Endothelial cell of umbilical vein (primary cell): ENCODE results near the gene NPHS1. TPM values are rescaled to one million over a fixed set of nuclear protein-coding genes. Genes with fewer than 3 reads are reported as not detected.

Experiments
- BruUV-seq: library from RNA; stranded (reverse); fragments of 400-500 nt; replicated peaks from 2 replicates; lab custom pipeline; 2021; lab: Mats Ljungman, UMichigan
- CTCF ChIA-PET: fragments of 300-600, 350-600 bp; sonication (Branson Sonifier 250); formaldehyde crosslinking; loops from one replicate; lab custom pipeline; 2021; ENCODE audit warnings: antibody characterized with exemption, inconsistent platforms; lab: Charles Lee
- POLR2A ChIA-PET: fragments of 300-600, 350-600 bp; sonication (Branson Sonifier 250); formaldehyde crosslinking; loops from one replicate; lab custom pipeline; 2021; ENCODE audit warnings: antibody characterized with exemption, inconsistent platforms; lab: Charles Lee
- DNase-seq: peaks from one replicate; pipeline ENCODE4 v3.0.0-alpha.2; 2011; ENCODE audit warnings: low read depth, low spot score
- FAIRE-seq: peaks from 2 replicates; lab custom pipeline; 2011; peaks lifted over from hg19 to GRCh38; lab: Jason Lieb, UNC
- H2AFZ ChIP-seq: 2 replicates; pipeline ENCODE4 v1.6.0; 2012; ENCODE audit warnings: low read depth, low read length, control low read depth, inconsistent platforms
- H3K27ac ChIP-seq: 2 replicates; pipeline ENCODE4 v1.5.1; 2011; ENCODE audit warnings: low read depth, mild to moderate bottlenecking, control low read depth, low read length, moderate library complexity; ENCODE audit not compliant: insufficient read depth
- H3K27me3 ChIP-seq, 2 experiments: 2 replicates each; pipeline versions ENCODE4 v1.6.0 to v1.6.1; 2011; ENCODE audit warnings: low read length in 2 of 2, mixed read lengths in 1 of 2; ENCODE audit not compliant: control insufficient read depth in 2 of 2, insufficient read depth in 2 of 2
- H3K36me3 ChIP-seq, 2 experiments: 2 replicates in 1 of 2; 3 replicates in 1 of 2; pipeline ENCODE4 v1.5.1; 2011; ENCODE audit warnings: low read length in 2 of 2, mild to moderate bottlenecking in 1 of 2, moderate library complexity in 1 of 2; ENCODE audit not compliant: control insufficient read depth in 2 of 2, insufficient read depth in 2 of 2; ENCODE audit errors: extremely low read depth in 1 of 2
- H3K4me1 ChIP-seq: 3 replicates; pipeline ENCODE4 v1.5.1; 2011; ENCODE audit warnings: mild to moderate bottlenecking, low read length; ENCODE audit not compliant: control insufficient read depth, insufficient read depth; ENCODE audit errors: extremely low read depth
- H3K4me2 ChIP-seq: 2 replicates; pipeline ENCODE4 v1.6.1; 2011; ENCODE audit warnings: low read length, control low read depth, mixed read lengths; ENCODE audit not compliant: insufficient read depth
- H3K4me3 ChIP-seq, 3 experiments: fragments of 200-600 bp in 1 of 3; sonication (generic), shearing (Covaris generic) in 1 of 3; replicated peaks in 1 of 3; 2 replicates each; pipeline ENCODE4 v1.5.1; 2011 to 2016; ENCODE audit warnings: control low read depth in 3 of 3, low read length in 3 of 3, mild to moderate bottlenecking in 2 of 3, inconsistent platforms in 1 of 3, low read depth in 1 of 3, moderate library complexity in 1 of 3; ENCODE audit not compliant: insufficient read depth in 1 of 3
- H3K79me2 ChIP-seq: 2 replicates; pipeline ENCODE4 v1.6.0; 2012; ENCODE audit warnings: low read length, inconsistent platforms; ENCODE audit not compliant: control insufficient read depth, insufficient read depth
- H3K9ac ChIP-seq: replicated peaks from 2 replicates; pipeline ENCODE3; 2011; ENCODE audit warnings: low read length, control low read depth; ENCODE audit not compliant: insufficient read depth; ENCODE audit errors: extremely low read depth
- H3K9me1 ChIP-seq: replicated peaks from 3 replicates; pipeline ENCODE4 v1.6.0; 2011; ENCODE audit warnings: mild to moderate bottlenecking, low read length; ENCODE audit not compliant: control insufficient read depth, insufficient read depth; ENCODE audit errors: extremely low read depth
- H3K9me3 ChIP-seq: replicated peaks from 2 replicates; pipeline ENCODE4 v1.5.1; 2012; ENCODE audit warnings: low read length, inconsistent platforms; ENCODE audit not compliant: control insufficient read depth, insufficient read depth
- H4K20me1 ChIP-seq: replicated peaks from 2 replicates; pipeline ENCODE3; 2011; ENCODE audit warnings: mild to moderate bottlenecking, low read length; ENCODE audit not compliant: control insufficient read depth, insufficient read depth; ENCODE audit errors: extremely low read depth
- EZH2 ChIP-seq: IDR thresholded peaks from 2 replicates; pipeline ENCODE4 v1.6.1; 2012; ENCODE audit warnings: borderline replicate concordance, low read depth, mild to moderate bottlenecking, moderate library complexity, low read length, inconsistent platforms; ENCODE audit not compliant: severe bottlenecking
- FOS ChIP-seq: IDR thresholded peaks from 2 replicates; pipeline ENCODE4 v1.6.1; 2011; ENCODE audit warnings: mild to moderate bottlenecking, low read length, moderate library complexity, borderline replicate concordance; ENCODE audit not compliant: insufficient read depth
- GATA2 ChIP-seq: IDR thresholded peaks from 2 replicates; pipeline ENCODE4 v1.7.0; 2011; ENCODE audit warnings: low read depth, mild to moderate bottlenecking, moderate library complexity, mixed read lengths, low read length; ENCODE audit not compliant: insufficient read length, insufficient read depth
- JUN ChIP-seq: IDR thresholded peaks from 2 replicates; pipeline ENCODE4 v1.6.1; 2011; ENCODE audit warnings: borderline replicate concordance, low read depth; ENCODE audit not compliant: insufficient read length, insufficient read depth
- MYC ChIP-seq: IDR thresholded peaks from one replicate; pipeline ENCODE4 v1.6.1; 2011; ENCODE audit warnings: mild to moderate bottlenecking, low read depth, low read length
- POLR2A ChIP-seq: IDR thresholded peaks from 2 replicates; pipeline ENCODE4 v1.6.1; 2012; ENCODE audit warnings: low read depth, mild to moderate bottlenecking, control low read depth, low read length
- POLR2AphosphoS5 ChIP-seq: IDR thresholded peaks from 2 replicates; pipeline ENCODE4 v1.6.1; 2012; ENCODE audit warnings: low read depth, mild to moderate bottlenecking, control low read depth, low read length, moderate library complexity; ENCODE audit not compliant: insufficient read depth
- dilution Hi-C: fragments of 300-500 bp; cut with MboI; formaldehyde crosslinking; loops from one replicate; pipeline ENCODE4 v1.15.0; 2019; ENCODE audit warnings: low sequenced_read_pairs; ENCODE audit not compliant: extremely low pct_ligation_motif_present
- intact Hi-C: fragments of 100-400 bp; cut with micrococcal nuclease; formaldehyde crosslinking; loops from one replicate; pipeline ENCODE4 v1.10.0; 2022
- polyA plus RNA-seq, 4 experiments: library from polyadenylated mRNA; depleted of rRNA in 3 of 4; stranded (reverse) in 3 of 4; unstranded in 1 of 4; fragments of >200 nt; gene quantifications; 2 replicates each; pipeline versions ENCODE4 v1.2.1 to v1.2.3, GENCODE V29; 2011 to 2012; ENCODE audit warnings: missing spikeins in 1 of 4
- total RNA-seq: library from RNA; stranded (reverse); gene quantifications from 2 replicates; pipeline ENCODE4 v1.2.3, GENCODE V29; 2021
- TF ChIP-seq, protein P1 (sequence below), 2 donors: IDR thresholded peaks; 1 replicate in 1 of 2; 2 replicates in 1 of 2; pipeline ENCODE4 v1.5.1; 2011; ENCODE audit warnings: low read length in 2 of 2, mild to moderate bottlenecking in 2 of 2, moderate library complexity in 2 of 2, control low read depth in 1 of 2, inconsistent platforms in 1 of 2, low read depth in 1 of 2; ENCODE audit not compliant: insufficient read depth in 1 of 2; ENCODE audit errors: extremely low read depth in 1 of 2
- TF ChIP-seq, protein P2 (sequence below): IDR thresholded peaks from 2 replicates; pipeline ENCODE4 v1.6.1; 2011; ENCODE audit not compliant: insufficient read depth, insufficient read length

NPHS1 gene
- total and polyA plus RNA-seq, 2 donors (not counting 3 experiments of a cell fraction or from before 2014, with no cell fraction given) = not detected

GRCh38 chr19:35862528-35862927 is 10.2 kb upstream of the NPHS1 start:
- Histone ChIP-seq H3K9ac (no peak overlapping the region), H3K36me3 (no peaks in the 10 kb centered on the region), H3K4me2 (no peak overlapping the region), H3K4me3 (no peak overlapping the region), H3K9me1 (no peaks in the 10 kb centered on the region), H3K4me1 (no peaks in the 10 kb centered on the region), H4K20me1 (no peaks in the 10 kb centered on the region), H2AFZ (no peak overlapping the region), H3K9me3 (no peaks in the 10 kb centered on the region), H3K27ac (no peak overlapping the region), H3K27me3 (peaks cover 29 to 34% of the 10 kb centered on the region in 2 experiments), H3K79me2 (no peaks in the 10 kb centered on the region)
- no TSS peak for BruUV-seq
- ChIA-PET CTCF (no interaction called here), POLR2A (no interaction called here)
- DNase-seq (no peak), FAIRE-seq (no peak)
- dilution Hi-C loops = no loop called here
- intact Hi-C loops = no loop called here
- TF ChIP-seq, protein P1, sequence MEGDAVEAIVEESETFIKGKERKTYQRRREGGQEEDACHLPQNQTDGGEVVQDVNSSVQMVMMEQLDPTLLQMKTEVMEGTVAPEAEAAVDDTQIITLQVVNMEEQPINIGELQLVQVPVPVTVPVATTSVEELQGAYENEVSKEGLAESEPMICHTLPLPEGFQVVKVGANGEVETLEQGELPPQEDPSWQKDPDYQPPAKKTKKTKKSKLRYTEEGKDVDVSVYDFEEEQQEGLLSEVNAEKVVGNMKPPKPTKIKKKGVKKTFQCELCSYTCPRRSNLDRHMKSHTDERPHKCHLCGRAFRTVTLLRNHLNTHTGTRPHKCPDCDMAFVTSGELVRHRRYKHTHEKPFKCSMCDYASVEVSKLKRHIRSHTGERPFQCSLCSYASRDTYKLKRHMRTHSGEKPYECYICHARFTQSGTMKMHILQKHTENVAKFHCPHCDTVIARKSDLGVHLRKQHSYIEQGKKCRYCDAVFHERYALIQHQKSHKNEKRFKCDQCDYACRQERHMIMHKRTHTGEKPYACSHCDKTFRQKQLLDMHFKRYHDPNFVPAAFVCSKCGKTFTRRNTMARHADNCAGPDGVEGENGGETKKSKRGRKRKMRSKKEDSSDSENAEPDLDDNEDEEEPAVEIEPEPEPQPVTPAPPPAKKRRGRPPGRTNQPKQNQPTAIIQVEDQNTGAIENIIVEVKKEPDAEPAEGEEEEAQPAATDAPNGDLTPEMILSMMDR (IDR thresholded peaks at IDR 0.05; ENCODE audit: extremely low read depth in 1 of 2, insufficient read depth in 1 of 2, low read depth in 1 of 2, low read length in 2 of 2) = no peak
- TF ChIP-seq POLR2A = no peak
- TF ChIP-seq, protein P2, sequence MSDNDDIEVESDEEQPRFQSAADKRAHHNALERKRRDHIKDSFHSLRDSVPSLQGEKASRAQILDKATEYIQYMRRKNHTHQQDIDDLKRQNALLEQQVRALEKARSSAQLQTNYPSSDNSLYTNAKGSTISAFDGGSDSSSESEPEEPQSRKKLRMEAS = no peak

- Histone ChIP-seq H2AFZ (no peak overlapping the region), H3K4me1 (no peaks in the 10 kb centered on the region), H3K4me2 (no peak overlapping the region), H3K27me3 (peaks cover 36 to 42% of the 10 kb centered on the region in 2 experiments), H4K20me1 (no peaks in the 10 kb centered on the region), H3K4me3 (no peak overlapping the region), H3K9me1 (no peaks in the 10 kb centered on the region), H3K79me2 (no peaks in the 10 kb centered on the region), H3K9ac (no peak overlapping the region), H3K27ac (no peak overlapping the region), H3K9me3 (no peaks in the 10 kb centered on the region), H3K36me3 (no peaks in the 10 kb centered on the region)
- intact Hi-C loops = no loop called here
- FAIRE-seq (no peak), DNase-seq (no peak)
- no peak for TF ChIP-seq POLR2AphosphoS5
- TF ChIP-seq, protein P1 (IDR thresholded peaks at IDR 0.05; ENCODE audit: extremely low read depth in 1 of 2, insufficient read depth in 1 of 2, low read depth in 1 of 2, low read length in 2 of 2) = no peak
- TF ChIP-seq MYC = no peak
- no peak for TF ChIP-seq EZH2
- TF ChIP-seq POLR2A = no peak
- TF ChIP-seq GATA2 = no peak
- TF ChIP-seq FOS = no peak
- TF ChIP-seq JUN = no peak
- TF ChIP-seq, protein P2 = no peak
- POLR2A ChIA-PET = no interaction called here
- no TSS peak for BruUV-seq
- CTCF ChIA-PET = no interaction called here
- dilution Hi-C loops = no loop called here
These were observed 9.4 kb upstream of the NPHS1 start for GRCh38 chr19:35861640-35862160.
